HG03159 (cell line): ENCODE data around the gene MEIOB.
"Not testable (repeated sequence)": the region's sequence is repeated elsewhere in the genome, so short reads cannot be mapped to it uniquely, and the experiment has no call there.

ENCODE experiments used
- ATAC-seq: cut with Tn5 transposase; IDR thresholded peaks from one replicate; pipeline ENCODE4 v1.9.1; 2021; ENCODE audit warnings: mild to moderate bottlenecking, moderate library complexity; ENCODE audit not compliant: unreplicated experiment

MEIOB gene

GRCh38 chr16:1871974-1872635 lies at the start of gene MEIOB:
TSS of gene MEIOB (minus strand) at chr16:1872164. CDS start at chr16:1868175, 3,989 bp downstream.
- no peak for ATAC-seq

- ATAC-seq: no peak
Measured at GRCh38 chr16:1920727-1921171, 48.8 kb upstream of the MEIOB start.

GRCh38 chr16:1920122-1920521 lies 48.2 kb upstream of the MEIOB start:
- ATAC-seq: not testable (repeated sequence)

GRCh38 chr16:1919327-1919998 lies 47.5 kb upstream of the MEIOB start:
- no peak for ATAC-seq

- no peak for ATAC-seq
Measured at GRCh38 chr16:1918351-1919326, 46.7 kb upstream of the MEIOB start, which contains the start of gene HS3ST6. TSS of gene HS3ST6 (minus strand) at chr16:1918415. CDS start at chr16:1918323, 92 bp downstream.

GRCh38 chr16:1917665-1918350 lies 45.8 kb upstream of the MEIOB start:
- ATAC-seq: no peak

GRCh38 chr16:1917056-1917664 lies 45.2 kb upstream of the MEIOB start:
- no peak for ATAC-seq

GRCh38 chr16:1916640-1916990 lies 44.7 kb upstream of the MEIOB start:
- ATAC-seq: no peak

GRCh38 chr16:1915732-1916639 lies 44.0 kb upstream of the MEIOB start:
- no peak for ATAC-seq

GRCh38 chr16:1914988-1915387 lies 43.0 kb upstream of the MEIOB start:
- ATAC-seq: no peak

- ATAC-seq: no peak
Measured at GRCh38 chr16:1914084-1914608, 42.2 kb upstream of the MEIOB start.

- ATAC-seq: no peak
Measured at GRCh38 chr16:1913327-1914083, 41.5 kb upstream of the MEIOB start.

- ATAC-seq: no peak
Measured at GRCh38 chr16:1912215-1912543, 40.2 kb upstream of the MEIOB start.

- no peak for ATAC-seq
Measured at GRCh38 chr16:1911467-1912214, 39.7 kb upstream of the MEIOB start.

GRCh38 chr16:1909561-1910231 lies 37.7 kb upstream of the MEIOB start:
- no peak for ATAC-seq

GRCh38 chr16:1908983-1909382 lies 37.0 kb upstream of the MEIOB start:
- ATAC-seq: no peak

GRCh38 chr16:1908184-1908583 lies 36.2 kb upstream of the MEIOB start:
- ATAC-seq: no peak
